KMS-11 (cell line): ENCODE results near the gene ANGPTL2.

ENCODE experiments used
- H2AFZ ChIP-seq: fragments of 200-600 bp; sonication (generic); 2 replicates; pipeline ENCODE4 v1.6.1; 2016; ENCODE audit warnings: antibody characterized with exemption, mixed run types, low read depth
- H3K27ac ChIP-seq: fragments of 200-600 bp; sonication (generic); 2 replicates; pipeline ENCODE4 v1.6.1; 2016; ENCODE audit warnings: mild to moderate bottlenecking, mixed run types
- H3K27me3 ChIP-seq: fragments of 200-600 bp; sonication (generic); 2 replicates; pipeline ENCODE4 v1.6.1; 2017; ENCODE audit warnings: mild to moderate bottlenecking, low read depth, mixed run types, moderate library complexity; ENCODE audit not compliant: insufficient read depth
- H3K36me3 ChIP-seq: fragments of 200-600 bp; sonication (generic); 2 replicates; pipeline ENCODE4 v1.6.1; 2017; ENCODE audit warnings: mild to moderate bottlenecking, mixed run types; ENCODE audit not compliant: insufficient read depth
- H3K4me1 ChIP-seq: fragments of 200-600 bp; sonication (generic); 2 replicates; pipeline ENCODE4 v1.6.1; 2016; ENCODE audit warnings: mild to moderate bottlenecking, low read depth, mixed run types; ENCODE audit not compliant: poor library complexity, severe bottlenecking
- H3K4me2 ChIP-seq: fragments of 200-600 bp; sonication (generic); 2 replicates; pipeline ENCODE4 v1.7.0; 2016; ENCODE audit warnings: mild to moderate bottlenecking, mixed run types
- H3K4me3 ChIP-seq: fragments of 200-600 bp; sonication (generic); IDR thresholded peaks from 2 replicates; pipeline ENCODE4 v1.6.1; 2017; ENCODE audit warnings: low read depth, low read length, mixed read lengths; ENCODE audit not compliant: insufficient read depth
- H3K79me2 ChIP-seq: fragments of 200-600 bp; sonication (generic); 2 replicates; pipeline ENCODE4 v1.6.1; 2016; ENCODE audit warnings: low read depth, mixed run types; ENCODE audit not compliant: insufficient read depth
- H3K9ac ChIP-seq: fragments of 200-600 bp; sonication (generic); 2 replicates; pipeline ENCODE4 v1.6.1; 2016; ENCODE audit warnings: mild to moderate bottlenecking, mixed run types
- H4K20me1 ChIP-seq: fragments of 200-600 bp; sonication (generic); 2 replicates; pipeline ENCODE4 v1.6.1; 2016; ENCODE audit warnings: mild to moderate bottlenecking, mixed run types; ENCODE audit not compliant: insufficient read depth
- CTCF ChIP-seq: fragments of 200-600 bp; sonication (generic); conservative IDR thresholded peaks from 2 replicates; pipeline ENCODE4 v1.6.1; 2017; ENCODE audit warnings: low read depth, mild to moderate bottlenecking, antibody characterized with exemption, low read length, moderate library complexity, mixed read lengths

The ANGPTL2 gene

GRCh38 chr9:127135056-127135745 is 12.8 kb upstream of the ANGPTL2 start:
- H3K27ac ChIP-seq = no peak overlapping the region
- H3K4me2 ChIP-seq = no peak overlapping the region
- H3K27me3 ChIP-seq = no peaks in the 10 kb centered on the region
- no peak overlapping the region for H3K4me3 ChIP-seq
- TF ChIP-seq CTCF = no peak
- H3K4me1 ChIP-seq = peaks cover 38% of the 10 kb centered on the region
- H3K79me2 ChIP-seq = no peaks in the 10 kb centered on the region
- H3K9ac ChIP-seq = no peak overlapping the region
- no peaks in the 10 kb centered on the region for H3K36me3 ChIP-seq
- H4K20me1 ChIP-seq = no peaks in the 10 kb centered on the region
- H2AFZ ChIP-seq = no peak overlapping the region

GRCh38 chr9:127133739-127134167 is 11.3 kb upstream of the ANGPTL2 start:
- no peak for TF ChIP-seq CTCF
- Histone ChIP-seq H3K27ac (peak overlapping the region; percentile 69), H3K4me3 (no peak overlapping the region), H3K4me1 (peaks cover 38% of the 10 kb centered on the region), H3K79me2 (no peaks in the 10 kb centered on the region), H3K27me3 (no peaks in the 10 kb centered on the region), H4K20me1 (no peaks in the 10 kb centered on the region), H3K36me3 (no peaks in the 10 kb centered on the region), H2AFZ (peak overlapping the region; percentile 47), H3K4me2 (peak overlapping the region; percentile 66), H3K9ac (peak overlapping the region; percentile 61)

- H3K36me3 ChIP-seq = no peaks in the 10 kb centered on the region
- peak overlapping the region; percentile 69 for H3K27ac ChIP-seq
- H3K4me3 ChIP-seq = no peak overlapping the region
- peak overlapping the region; percentile 61 for H3K9ac ChIP-seq
- peaks cover 38% of the 10 kb centered on the region for H3K4me1 ChIP-seq
- no peaks in the 10 kb centered on the region for H3K27me3 ChIP-seq
- peak overlapping the region; percentile 66 for H3K4me2 ChIP-seq
- no peaks in the 10 kb centered on the region for H4K20me1 ChIP-seq
- no peak for TF ChIP-seq CTCF
- no peaks in the 10 kb centered on the region for H3K79me2 ChIP-seq
- peak overlapping the region; percentile 47 for H2AFZ ChIP-seq
Measured at GRCh38 chr9:127132921-127133647, 10.6 kb upstream of the ANGPTL2 start.

- TF ChIP-seq CTCF = no peak
- H3K9ac ChIP-seq = no peak overlapping the region
- H3K4me3 ChIP-seq = no peak overlapping the region
- H3K79me2 ChIP-seq = no peaks in the 10 kb centered on the region
- H3K27ac ChIP-seq = no peak overlapping the region
- 0 out of 2 replicates have a peak overlapping the region, but pooled peaks have one; percentile 66 for H3K4me2 ChIP-seq
- no peaks in the 10 kb centered on the region for H3K27me3 ChIP-seq
- H3K4me1 ChIP-seq = peaks cover 38% of the 10 kb centered on the region
- H3K36me3 ChIP-seq = no peaks in the 10 kb centered on the region
- H2AFZ ChIP-seq = no peak overlapping the region
- H4K20me1 ChIP-seq = no peaks in the 10 kb centered on the region
Measured at GRCh38 chr9:127132375-127132774, 9.9 kb upstream of the ANGPTL2 start.
